DND-41 (cell line): ENCODE results near the gene RNF217.

ENCODE experiments used
- ATAC-seq: fragments of 200-7000 bp; cut with Tn5 transposase; 3 replicates; pipeline ENCODE4 v1.9.1; 2021; ENCODE audit warnings: low read depth; ENCODE audit not compliant: insufficient read depth
- DNase-seq: peaks from one replicate; pipeline ENCODE4 v3.0.0-alpha.2; 2020
- H2AFZ ChIP-seq: 2 replicates; pipeline ENCODE4 v1.6.0; 2012; ENCODE audit warnings: low read depth, low read length
- H3K27ac ChIP-seq: 2 replicates; pipeline ENCODE4 v1.5.1; 2012; ENCODE audit warnings: low read length, inconsistent platforms
- H3K27me3 ChIP-seq: fragments of 200-600 bp; sonication (generic); 2 replicates; pipeline ENCODE4 v1.6.0; 2012; ENCODE audit warnings: low read length, mild to moderate bottlenecking, inconsistent platforms; ENCODE audit not compliant: insufficient read depth, poor library complexity
- H3K36me3 ChIP-seq: 2 replicates; pipeline ENCODE4 v1.5.1; 2012; ENCODE audit warnings: low read length, inconsistent platforms; ENCODE audit not compliant: insufficient read depth
- H3K4me1 ChIP-seq: 2 replicates; pipeline ENCODE4 v1.5.1; 2012; ENCODE audit warnings: mild to moderate bottlenecking, low read length; ENCODE audit not compliant: insufficient read depth
- H3K4me2 ChIP-seq: 2 replicates; pipeline ENCODE4 v1.6.0; 2012; ENCODE audit warnings: mild to moderate bottlenecking, moderate library complexity, low read length, inconsistent platforms; ENCODE audit not compliant: insufficient read depth
- H3K4me3 ChIP-seq, 2 experiments: fragments of 200-600 bp in 1 of 2; shearing (Covaris generic) in 1 of 2; 2 replicates each; pipeline ENCODE4 v1.5.1; 2012 to 2016; ENCODE audit warnings: inconsistent platforms in 2 of 2, low read length in 2 of 2, mild to moderate bottlenecking in 2 of 2, low read depth in 1 of 2, moderate library complexity in 1 of 2
- H3K79me2 ChIP-seq: 2 replicates; pipeline ENCODE4 v1.6.0; 2012; ENCODE audit warnings: low read length, inconsistent platforms; ENCODE audit not compliant: insufficient read depth
- H3K9ac ChIP-seq: 2 replicates; pipeline ENCODE4 v1.6.0; 2012; ENCODE audit warnings: low read depth, mild to moderate bottlenecking, inconsistent platforms, low read length, moderate library complexity
- H3K9me3 ChIP-seq: 2 replicates; pipeline ENCODE4 v1.5.1; 2012; ENCODE audit warnings: low read length, moderate library complexity, mild to moderate bottlenecking, inconsistent platforms; ENCODE audit not compliant: insufficient read depth, severe bottlenecking
- H4K20me1 ChIP-seq: 2 replicates; pipeline ENCODE4 v1.6.0; 2012; ENCODE audit warnings: low read length; ENCODE audit not compliant: insufficient read depth
- EZH2 ChIP-seq: IDR thresholded peaks from 3 replicates; pipeline ENCODE4 v1.6.1; 2012; ENCODE audit warnings: borderline replicate concordance, low read depth, mild to moderate bottlenecking, moderate library complexity, low read length, inconsistent platforms; ENCODE audit not compliant: severe bottlenecking
- TF ChIP-seq, protein P1 (sequence below): IDR thresholded peaks from 2 replicates; pipeline ENCODE4 v1.5.1; 2012; ENCODE audit warnings: borderline replicate concordance, low read length, moderate library complexity, mild to moderate bottlenecking; ENCODE audit not compliant: poor library complexity, severe bottlenecking; ENCODE audit errors: extremely low read depth

Gene RNF217

GRCh38 chr6:125086716-125087115 is 124.5 kb downstream of the RNF217 start:
- no peak overlapping the region for H3K9ac ChIP-seq
- no peaks in the 10 kb centered on the region for H3K4me1 ChIP-seq
- no peaks in the 10 kb centered on the region for H3K36me3 ChIP-seq
- no peak overlapping the region for H3K4me2 ChIP-seq
- no peaks in the 10 kb centered on the region for H3K9me3 ChIP-seq
- H2AFZ ChIP-seq = no peak overlapping the region
- ATAC-seq (no peak), DNase-seq (no peak)
- no peaks in the 10 kb centered on the region for H3K27me3 ChIP-seq
- H3K79me2 ChIP-seq = no peaks in the 10 kb centered on the region
- H3K27ac ChIP-seq = no peak overlapping the region
- TF ChIP-seq, protein P1, sequence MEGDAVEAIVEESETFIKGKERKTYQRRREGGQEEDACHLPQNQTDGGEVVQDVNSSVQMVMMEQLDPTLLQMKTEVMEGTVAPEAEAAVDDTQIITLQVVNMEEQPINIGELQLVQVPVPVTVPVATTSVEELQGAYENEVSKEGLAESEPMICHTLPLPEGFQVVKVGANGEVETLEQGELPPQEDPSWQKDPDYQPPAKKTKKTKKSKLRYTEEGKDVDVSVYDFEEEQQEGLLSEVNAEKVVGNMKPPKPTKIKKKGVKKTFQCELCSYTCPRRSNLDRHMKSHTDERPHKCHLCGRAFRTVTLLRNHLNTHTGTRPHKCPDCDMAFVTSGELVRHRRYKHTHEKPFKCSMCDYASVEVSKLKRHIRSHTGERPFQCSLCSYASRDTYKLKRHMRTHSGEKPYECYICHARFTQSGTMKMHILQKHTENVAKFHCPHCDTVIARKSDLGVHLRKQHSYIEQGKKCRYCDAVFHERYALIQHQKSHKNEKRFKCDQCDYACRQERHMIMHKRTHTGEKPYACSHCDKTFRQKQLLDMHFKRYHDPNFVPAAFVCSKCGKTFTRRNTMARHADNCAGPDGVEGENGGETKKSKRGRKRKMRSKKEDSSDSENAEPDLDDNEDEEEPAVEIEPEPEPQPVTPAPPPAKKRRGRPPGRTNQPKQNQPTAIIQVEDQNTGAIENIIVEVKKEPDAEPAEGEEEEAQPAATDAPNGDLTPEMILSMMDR = no peak
- no peak for TF ChIP-seq EZH2
- H4K20me1 ChIP-seq = no peaks in the 10 kb centered on the region
- H3K4me3 ChIP-seq = no peak overlapping the region

DNA sequence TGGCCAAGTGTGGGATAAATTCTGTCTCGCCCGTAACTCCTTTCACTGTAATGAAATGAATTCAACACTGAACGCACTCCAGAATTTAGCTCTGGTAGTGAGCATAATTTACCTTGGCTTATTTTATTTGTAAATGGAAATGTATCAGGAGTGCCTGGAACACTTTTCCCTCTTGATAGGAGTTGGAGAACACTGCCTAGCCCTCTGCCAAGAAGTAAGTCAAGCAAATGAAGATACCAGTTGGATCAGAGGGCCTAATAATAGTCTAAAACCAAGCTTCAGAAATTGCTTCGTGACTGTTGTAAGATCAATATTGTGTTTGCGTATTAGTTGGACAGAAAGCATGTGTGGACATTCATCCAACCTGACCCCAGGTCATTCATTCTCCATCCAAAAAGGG is 126.7 kb downstream of the RNF217 start:
- DNase-seq (no peak), ATAC-seq (no peak)
- no peaks in the 10 kb centered on the region for H3K27me3 ChIP-seq
- H2AFZ ChIP-seq = no peak overlapping the region
- no peaks in the 10 kb centered on the region for H3K79me2 ChIP-seq
- no peaks in the 10 kb centered on the region for H4K20me1 ChIP-seq
- no peak overlapping the region for H3K9ac ChIP-seq
- H3K4me3 ChIP-seq = no peak overlapping the region
- TF ChIP-seq, protein P1 = no peak
- no peak for TF ChIP-seq EZH2
- no peak overlapping the region for H3K4me2 ChIP-seq
- H3K9me3 ChIP-seq = no peaks in the 10 kb centered on the region
- H3K36me3 ChIP-seq = no peaks in the 10 kb centered on the region
- no peak overlapping the region for H3K27ac ChIP-seq
- H3K4me1 ChIP-seq = no peaks in the 10 kb centered on the region

- Histone ChIP-seq H3K4me3 (no peak overlapping the region), H3K36me3 (no peaks in the 10 kb centered on the region), H3K27me3 (no peaks in the 10 kb centered on the region), H3K9ac (no peak overlapping the region), H3K9me3 (no peaks in the 10 kb centered on the region), H3K4me1 (no peaks in the 10 kb centered on the region), H3K79me2 (no peaks in the 10 kb centered on the region), H4K20me1 (no peaks in the 10 kb centered on the region), H2AFZ (no peak overlapping the region), H3K4me2 (no peak overlapping the region), H3K27ac (no peak overlapping the region)
- ATAC-seq = no peak
- TF ChIP-seq, protein P1 = no peak
- TF ChIP-seq EZH2 = no peak
- DNase-seq = no peak
Measured at GRCh38 chr6:125094563-125094962, 132.3 kb downstream of the RNF217 start.
